HepG2 (cell line): Measurements from ENCODE around the gene HDHD3. TPM values are rescaled to one million over a fixed set of nuclear protein-coding genes. Genes with fewer than 3 reads are reported as not detected.

Source experiments
- ATF3 ChIP-seq: sonication (generic); formaldehyde crosslinking; IDR thresholded peaks from 2 replicates; pipeline ENCODE4 v1.4.0; 2020; ENCODE audit warnings: missing genetic modification reagents
- ATF7 ChIP-seq, 2 experiments: fragments of 450-650 bp in 1 of 2; sonication (generic) in 1 of 2; formaldehyde crosslinking in 1 of 2; IDR thresholded peaks; 2 replicates each; pipeline versions ENCODE4 v1.4.0 to v1.6.1; 2016 to 2020; ENCODE audit warnings: antibody characterized with exemption in 1 of 2, mild to moderate bottlenecking in 1 of 2, missing genetic modification reagents in 1 of 2
- CHD2 ChIP-seq: IDR thresholded peaks from 2 replicates; pipeline ENCODE4 v1.6.1; 2011; ENCODE audit warnings: low read depth, low read length, improper control_type of control experiment
- DMAP1 ChIP-seq: IDR thresholded peaks from 2 replicates; pipeline ENCODE4 v1.6.1; 2016
- ELF4 ChIP-seq: sonication (generic); formaldehyde crosslinking; IDR thresholded peaks from 2 replicates; pipeline ENCODE4 v1.5.0; 2020; ENCODE audit warnings: missing genetic modification reagents, mild to moderate bottlenecking, moderate library complexity, borderline replicate concordance
- FOXP1 ChIP-seq, 2 experiments: fragments of 450-650 bp in 1 of 2; IDR thresholded peaks; 2 replicates each; pipeline ENCODE4 v1.6.1; 2017 to 2018; ENCODE audit warnings: antibody characterized with exemption in 1 of 2
- GTF2F1 ChIP-seq: fragments of 150-350 bp; IDR thresholded peaks from 2 replicates; pipeline ENCODE4 v1.6.1; 2014; ENCODE audit warnings: low read length
- HNF4A ChIP-seq: sonication (generic); formaldehyde crosslinking; IDR thresholded peaks from 2 replicates; pipeline ENCODE4 v1.4.0; 2020; ENCODE audit warnings: missing genetic modification reagents
- HOXA9 ChIP-seq: sonication (generic); formaldehyde crosslinking; IDR thresholded peaks from 2 replicates; pipeline ENCODE4 v1.8.1; 2022; ENCODE audit warnings: missing genetic modification reagents, mild to moderate bottlenecking, moderate library complexity, borderline replicate concordance
- PLSCR1 ChIP-seq: sonication (generic); formaldehyde crosslinking; IDR thresholded peaks from 2 replicates; pipeline ENCODE4 v1.5.0; 2020; ENCODE audit warnings: missing genetic modification reagents, mild to moderate bottlenecking, borderline replicate concordance
- POGZ ChIP-seq: sonication (generic); formaldehyde crosslinking; IDR thresholded peaks from 2 replicates; pipeline ENCODE4 v1.4.0; 2020; ENCODE audit warnings: mild to moderate bottlenecking, missing genetic modification reagents
- RELA ChIP-seq: sonication (generic); formaldehyde crosslinking; IDR thresholded peaks from 2 replicates; pipeline ENCODE4 v1.4.0; 2020; ENCODE audit warnings: missing genetic modification reagents
- THAP8 ChIP-seq: sonication (generic); formaldehyde crosslinking; IDR thresholded peaks from 2 replicates; pipeline ENCODE4 v1.5.1; 2020; ENCODE audit warnings: missing genetic modification reagents, mild to moderate bottlenecking, borderline replicate concordance
- YY1 ChIP-seq: IDR thresholded peaks from 2 replicates; pipeline ENCODE4 v1.6.1; 2011; ENCODE audit warnings: low read length, low read depth, moderate library complexity, mild to moderate bottlenecking; ENCODE audit not compliant: insufficient read depth, insufficient replicate concordance
- ZKSCAN8 ChIP-seq: IDR thresholded peaks from 2 replicates; pipeline ENCODE4 v1.6.1; 2016; ENCODE audit warnings: borderline replicate concordance, missing genetic modification reagents, missing compliant biosample characterization
- ZNF180 ChIP-seq: sonication (generic); formaldehyde crosslinking; IDR thresholded peaks from 2 replicates; pipeline ENCODE4 v1.4.0; 2020; ENCODE audit warnings: low read depth, missing genetic modification reagents, borderline replicate concordance
- ZNF260 ChIP-seq: sonication (generic); formaldehyde crosslinking; IDR thresholded peaks from 2 replicates; pipeline ENCODE4 v1.4.0; 2020; ENCODE audit warnings: missing genetic modification reagents, low read depth, mild to moderate bottlenecking, borderline replicate concordance
- ZNF431 ChIP-seq: sonication (generic); formaldehyde crosslinking; IDR thresholded peaks from 2 replicates; pipeline ENCODE4 v1.9.0; 2022; ENCODE audit warnings: missing genetic modification reagents, low read depth, mild to moderate bottlenecking, borderline replicate concordance
- ZNF496 ChIP-seq: sonication (generic); formaldehyde crosslinking; IDR thresholded peaks from 2 replicates; pipeline ENCODE4 v1.8.1; 2023; ENCODE audit warnings: mild to moderate bottlenecking, moderate library complexity, missing genetic modification reagents; ENCODE audit not compliant: insufficient replicate concordance
- ZNF552 ChIP-seq: sonication (generic); formaldehyde crosslinking; IDR thresholded peaks from 2 replicates; pipeline ENCODE4 v1.9.0; 2022; ENCODE audit warnings: missing genetic modification reagents, mild to moderate bottlenecking, borderline replicate concordance
- ZNF564 ChIP-seq: sonication (generic); formaldehyde crosslinking; IDR thresholded peaks from 2 replicates; pipeline ENCODE4 v1.8.1; 2023; ENCODE audit warnings: mild to moderate bottlenecking, missing genetic modification reagents
- ZNF597 ChIP-seq: sonication (generic); formaldehyde crosslinking; IDR thresholded peaks from 2 replicates; pipeline ENCODE4 v1.5.0; 2020; ENCODE audit warnings: missing genetic modification reagents
- ZNF670 ChIP-seq: sonication (generic); formaldehyde crosslinking; IDR thresholded peaks from 2 replicates; pipeline ENCODE4 v1.8.0; 2022; ENCODE audit warnings: mild to moderate bottlenecking, missing genetic modification reagents, borderline replicate concordance
- ZNF724P ChIP-seq: sonication (generic); formaldehyde crosslinking; IDR thresholded peaks from 2 replicates; pipeline ENCODE4 v1.8.0; 2022; ENCODE audit warnings: missing genetic modification reagents, borderline replicate concordance
- polyA plus RNA-seq, 8 experiments: library from polyadenylated mRNA; depleted of rRNA in 3 of 8; stranded (reverse) in 7 of 8; unstranded in 1 of 8; fragments of >200 nt; fragmentation: Illumina TruSeq in 4 of 8; extraction: Trizol in 4 of 8; gene quantifications; 2 replicates each; pipeline versions ENCODE4 v1.2.1 to v1.2.3, GENCODE V29; 2011 to 2016; ENCODE audit warnings: low read depth in 4 of 8, missing spikeins in 1 of 8, mixed read lengths in 1 of 8; ENCODE audit not compliant: insufficient read depth in 1 of 8
- total RNA-seq, 5 experiments: library from RNA; depleted of rRNA; stranded (reverse); fragments of >200 nt; fragmentation: Illumina TruSeq; extraction: Trizol; gene quantifications; 2 replicates each; pipeline ENCODE4 v1.2.3, GENCODE V29; 2016; ENCODE audit warnings: low read depth in 1 of 5
- TF ChIP-seq, protein P1 (sequence below): sonication (generic); formaldehyde crosslinking; IDR thresholded peaks from 2 replicates; pipeline ENCODE4 v1.4.0; 2020; ENCODE audit warnings: missing genetic modification reagents

The HDHD3 gene
- total and polyA plus RNA-seq, 2 of the 13 experiments (the other 11 are each of a cell fraction or from before 2014, with no cell fraction given) = 23.1 to 38.5 TPM

GRCh38 chr9:113381909-113382411, 5.2 kb upstream of the HDHD3 start (continued):
- TF ChIP-seq PLSCR1 (CRISPR knock-in tag) (no peak), HOXA9 (CRISPR knock-in tag) (no peak), POGZ (CRISPR knock-in tag) (no peak), ELF4 (CRISPR knock-in tag) (no peak), ZNF431 (CRISPR knock-in tag) (no peak; the same call in 1 of the 2 replicates), ATF3 (no peak), CHD2 (no peak), FOXP1 (IDR thresholded peaks at IDR 0.05) (no peak), FOXP1 (CRISPR knock-in tag; IDR thresholded peaks at IDR 0.05) (peak; percentile 54; the same call in 1 of the 2 replicates), ZNF597 (CRISPR knock-in tag) (no peak), RELA (no peak), THAP8 (CRISPR knock-in tag) (no peak), ZNF564 (CRISPR knock-in tag) (no peak), ZNF180 (no peak), GTF2F1 (no peak), YY1 (no peak), ZNF670 (CRISPR knock-in tag) (0 out of 2 replicates have a peak, but pooled peaks have one; percentile 41), ZKSCAN8 (CRISPR knock-in tag) (no peak; the same call in 1 of the 2 replicates), ZNF552 (CRISPR knock-in tag) (no peak), ZNF724P (CRISPR knock-in tag) (no peak), ATF7 (IDR thresholded peaks at IDR 0.05) (no peak), ATF7 (CRISPR knock-in tag; IDR thresholded peaks at IDR 0.05) (no peak), ZNF496 (no peak), HNF4A (CRISPR knock-in tag) (peak; percentile 98), DMAP1 (peak; percentile 17; the same call in 1 of the 2 replicates), ZNF260 (no peak)
- TF ChIP-seq, protein P1, sequence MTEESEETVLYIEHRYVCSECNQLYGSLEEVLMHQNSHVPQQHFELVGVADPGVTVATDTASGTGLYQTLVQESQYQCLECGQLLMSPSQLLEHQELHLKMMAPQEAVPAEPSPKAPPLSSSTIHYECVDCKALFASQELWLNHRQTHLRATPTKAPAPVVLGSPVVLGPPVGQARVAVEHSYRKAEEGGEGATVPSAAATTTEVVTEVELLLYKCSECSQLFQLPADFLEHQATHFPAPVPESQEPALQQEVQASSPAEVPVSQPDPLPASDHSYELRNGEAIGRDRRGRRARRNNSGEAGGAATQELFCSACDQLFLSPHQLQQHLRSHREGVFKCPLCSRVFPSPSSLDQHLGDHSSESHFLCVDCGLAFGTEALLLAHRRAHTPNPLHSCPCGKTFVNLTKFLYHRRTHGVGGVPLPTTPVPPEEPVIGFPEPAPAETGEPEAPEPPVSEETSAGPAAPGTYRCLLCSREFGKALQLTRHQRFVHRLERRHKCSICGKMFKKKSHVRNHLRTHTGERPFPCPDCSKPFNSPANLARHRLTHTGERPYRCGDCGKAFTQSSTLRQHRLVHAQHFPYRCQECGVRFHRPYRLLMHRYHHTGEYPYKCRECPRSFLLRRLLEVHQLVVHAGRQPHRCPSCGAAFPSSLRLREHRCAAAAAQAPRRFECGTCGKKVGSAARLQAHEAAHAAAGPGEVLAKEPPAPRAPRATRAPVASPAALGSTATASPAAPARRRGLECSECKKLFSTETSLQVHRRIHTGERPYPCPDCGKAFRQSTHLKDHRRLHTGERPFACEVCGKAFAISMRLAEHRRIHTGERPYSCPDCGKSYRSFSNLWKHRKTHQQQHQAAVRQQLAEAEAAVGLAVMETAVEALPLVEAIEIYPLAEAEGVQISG (CRISPR knock-in tag) = peak; percentile 42; the same call in 1 of the 2 replicates
